Panc1 (cell line): ENCODE results near the gene RALGPS1. TPM values are rescaled to one million over a fixed set of nuclear protein-coding genes. Genes with fewer than 3 reads are reported as not detected.

Experiments
- ATAC-seq: fragments of 200-7000 bp; cut with Tn5 transposase; 2 replicates; pipeline ENCODE4 v1.9.1; 2020; ENCODE audit warnings: mild to moderate bottlenecking, moderate library complexity
- BruUV-seq: library from RNA; stranded (reverse); fragments of 400-500 nt; replicated peaks from 2 replicates; lab custom pipeline; 2021; lab: Mats Ljungman, UMichigan
- CTCF ChIA-PET: fragments of 300-600 bp; sonication (Branson Sonifier 250); formaldehyde crosslinking; loops from one replicate; lab custom pipeline; 2022; ENCODE audit warnings: antibody characterized with exemption; lab: Charles Lee
- POLR2A ChIA-PET: fragments of 300-600 bp; sonication (Branson Sonifier 250); formaldehyde crosslinking; loops from one replicate; lab custom pipeline; 2022; ENCODE audit warnings: antibody characterized with exemption; lab: Charles Lee
- DNase-seq: peaks from one replicate; pipeline ENCODE4 v3.0.0-alpha.2; 2010; ENCODE audit warnings: low read depth, low spot score
- H3K27ac ChIP-seq: 2 replicates; pipeline ENCODE4 v1.5.1; 2011; ENCODE audit warnings: mild to moderate bottlenecking, low read length, inconsistent platforms
- H3K27me3 ChIP-seq: fragments of 200-500 bp; sonication (Bioruptor generic); 2 replicates; pipeline ENCODE4 v1.6.0; 2014; ENCODE audit warnings: low read length, inconsistent platforms; ENCODE audit not compliant: control insufficient read depth, insufficient read depth
- H3K36me3 ChIP-seq: fragments of 200-500 bp; sonication (Bioruptor generic); 2 replicates; pipeline ENCODE4 v1.5.1; 2014; ENCODE audit warnings: inconsistent platforms, mild to moderate bottlenecking, low read length, moderate library complexity; ENCODE audit not compliant: control insufficient read depth, insufficient read depth
- H3K4me1 ChIP-seq: 2 replicates; pipeline ENCODE4 v1.5.1; 2011; ENCODE audit warnings: inconsistent platforms, mild to moderate bottlenecking, low read length, moderate library complexity; ENCODE audit not compliant: control insufficient read depth, insufficient read depth
- H3K4me3 ChIP-seq, 2 experiments: 2 replicates each; pipeline ENCODE4 v1.5.1; 2011 to 2012; ENCODE audit warnings: low read depth in 2 of 2, low read length in 2 of 2, mild to moderate bottlenecking in 2 of 2, inconsistent platforms in 1 of 2, moderate library complexity in 1 of 2
- H3K9me3 ChIP-seq: fragments of 200-500 bp; sonication (Bioruptor generic); 2 replicates; pipeline ENCODE4 v1.5.1; 2014; ENCODE audit warnings: low read depth, mild to moderate bottlenecking, inconsistent platforms, low read length, moderate library complexity; ENCODE audit not compliant: control insufficient read depth, insufficient read depth
- POLR2AphosphoS5 ChIP-seq: IDR thresholded peaks from 2 replicates; pipeline ENCODE4 v1.6.1; 2012; ENCODE audit warnings: mild to moderate bottlenecking, low read depth, low read length, moderate library complexity
- SIN3A ChIP-seq: IDR thresholded peaks from 2 replicates; pipeline ENCODE4 v1.6.1; 2012; ENCODE audit warnings: low read depth, mild to moderate bottlenecking, low read length, moderate library complexity, borderline replicate concordance; ENCODE audit not compliant: insufficient read depth
- TCF7L2 ChIP-seq: IDR thresholded peaks from 2 replicates; pipeline ENCODE4 v1.6.1; 2011; ENCODE audit warnings: mild to moderate bottlenecking, low read depth, low read length, inconsistent platforms
- in situ Hi-C: cut with HindIII; loops from 2 replicates; pipeline ENCODE4 v1.10.0; 2016; ENCODE audit warnings: low sequenced_read_pairs, low pct_unique_long_range_greater_than_20kb
- intact Hi-C: fragments of 100-400 bp; cut with micrococcal nuclease; formaldehyde crosslinking; loops from one replicate; pipeline ENCODE4 v1.10.0; 2022; ENCODE audit not compliant: unreplicated experiment
- total RNA-seq: library from RNA; stranded (reverse); gene quantifications from one replicate; pipeline ENCODE4 v1.2.1, GENCODE V29; 2021; ENCODE audit not compliant: unreplicated experiment
- TF ChIP-seq, protein P1 (sequence below): fragments of 450-650 bp; IDR thresholded peaks from 2 replicates; pipeline ENCODE4 v1.5.1; 2017; ENCODE audit warnings: mild to moderate bottlenecking
- TF ChIP-seq, protein P2 (sequence below), 2 experiments: IDR thresholded peaks; 2 replicates each; pipeline ENCODE4 v1.6.1; 2011 to 2012; ENCODE audit warnings: low read depth in 2 of 2, control low read depth in 1 of 2, low read length in 1 of 2, mild to moderate bottlenecking in 1 of 2, moderate library complexity in 1 of 2; ENCODE audit not compliant: insufficient read depth in 1 of 2

The RALGPS1 gene
- total RNA-seq, 1 experiment from 2014 or later, result 7.2 TPM

DNA sequence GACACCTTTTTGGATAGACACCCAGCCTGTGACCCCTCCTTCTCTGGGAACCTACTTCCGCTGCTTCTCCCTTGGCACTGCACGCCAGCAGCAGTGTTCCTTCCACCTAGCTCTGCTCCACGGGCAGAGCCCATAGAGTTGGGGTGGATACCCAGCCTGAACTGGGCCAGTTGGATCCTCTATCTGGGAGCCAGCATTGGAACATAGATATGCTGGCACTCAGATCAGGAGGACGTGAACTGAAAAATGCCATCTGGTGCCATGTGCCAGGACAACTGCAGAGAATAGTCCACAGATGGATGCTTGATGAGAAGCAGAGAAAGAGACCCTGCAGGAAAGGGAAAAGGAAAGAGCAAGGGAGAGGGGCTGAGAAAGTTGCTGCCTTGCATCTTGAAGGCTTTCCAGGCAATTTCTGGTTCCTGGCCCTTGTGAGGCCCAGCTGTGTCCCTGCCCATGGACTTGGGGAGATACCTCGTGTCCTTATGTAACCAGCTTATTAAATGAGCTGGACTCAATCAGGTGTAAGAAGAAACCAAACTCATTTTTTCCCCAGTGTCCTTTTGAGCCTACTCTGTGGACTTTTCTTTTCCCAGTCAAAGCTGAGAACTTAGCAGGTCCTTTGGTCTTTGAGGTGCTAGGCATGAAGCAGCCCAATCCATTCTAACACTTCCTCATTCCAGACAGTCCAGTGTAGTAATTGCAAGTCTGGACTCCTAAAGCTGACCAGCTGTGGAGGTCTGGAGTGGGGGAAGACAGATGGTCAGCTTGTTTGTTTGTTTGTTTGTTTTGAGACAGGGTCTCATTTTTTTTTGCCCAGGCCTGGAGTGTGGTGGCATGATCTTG lies 168.8 kb downstream of the RALGPS1 start:
- intact Hi-C loops, result no loop called here
- no peak for DNase-seq
- CTCF ChIA-PET, result no interaction called here
- BruUV-seq, result no TSS peak
- no peak for TF ChIP-seq SIN3A
- TF ChIP-seq TCF7L2, result no peak
- TF ChIP-seq, protein P1, sequence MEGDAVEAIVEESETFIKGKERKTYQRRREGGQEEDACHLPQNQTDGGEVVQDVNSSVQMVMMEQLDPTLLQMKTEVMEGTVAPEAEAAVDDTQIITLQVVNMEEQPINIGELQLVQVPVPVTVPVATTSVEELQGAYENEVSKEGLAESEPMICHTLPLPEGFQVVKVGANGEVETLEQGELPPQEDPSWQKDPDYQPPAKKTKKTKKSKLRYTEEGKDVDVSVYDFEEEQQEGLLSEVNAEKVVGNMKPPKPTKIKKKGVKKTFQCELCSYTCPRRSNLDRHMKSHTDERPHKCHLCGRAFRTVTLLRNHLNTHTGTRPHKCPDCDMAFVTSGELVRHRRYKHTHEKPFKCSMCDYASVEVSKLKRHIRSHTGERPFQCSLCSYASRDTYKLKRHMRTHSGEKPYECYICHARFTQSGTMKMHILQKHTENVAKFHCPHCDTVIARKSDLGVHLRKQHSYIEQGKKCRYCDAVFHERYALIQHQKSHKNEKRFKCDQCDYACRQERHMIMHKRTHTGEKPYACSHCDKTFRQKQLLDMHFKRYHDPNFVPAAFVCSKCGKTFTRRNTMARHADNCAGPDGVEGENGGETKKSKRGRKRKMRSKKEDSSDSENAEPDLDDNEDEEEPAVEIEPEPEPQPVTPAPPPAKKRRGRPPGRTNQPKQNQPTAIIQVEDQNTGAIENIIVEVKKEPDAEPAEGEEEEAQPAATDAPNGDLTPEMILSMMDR, result no peak
- TF ChIP-seq, protein P2, sequence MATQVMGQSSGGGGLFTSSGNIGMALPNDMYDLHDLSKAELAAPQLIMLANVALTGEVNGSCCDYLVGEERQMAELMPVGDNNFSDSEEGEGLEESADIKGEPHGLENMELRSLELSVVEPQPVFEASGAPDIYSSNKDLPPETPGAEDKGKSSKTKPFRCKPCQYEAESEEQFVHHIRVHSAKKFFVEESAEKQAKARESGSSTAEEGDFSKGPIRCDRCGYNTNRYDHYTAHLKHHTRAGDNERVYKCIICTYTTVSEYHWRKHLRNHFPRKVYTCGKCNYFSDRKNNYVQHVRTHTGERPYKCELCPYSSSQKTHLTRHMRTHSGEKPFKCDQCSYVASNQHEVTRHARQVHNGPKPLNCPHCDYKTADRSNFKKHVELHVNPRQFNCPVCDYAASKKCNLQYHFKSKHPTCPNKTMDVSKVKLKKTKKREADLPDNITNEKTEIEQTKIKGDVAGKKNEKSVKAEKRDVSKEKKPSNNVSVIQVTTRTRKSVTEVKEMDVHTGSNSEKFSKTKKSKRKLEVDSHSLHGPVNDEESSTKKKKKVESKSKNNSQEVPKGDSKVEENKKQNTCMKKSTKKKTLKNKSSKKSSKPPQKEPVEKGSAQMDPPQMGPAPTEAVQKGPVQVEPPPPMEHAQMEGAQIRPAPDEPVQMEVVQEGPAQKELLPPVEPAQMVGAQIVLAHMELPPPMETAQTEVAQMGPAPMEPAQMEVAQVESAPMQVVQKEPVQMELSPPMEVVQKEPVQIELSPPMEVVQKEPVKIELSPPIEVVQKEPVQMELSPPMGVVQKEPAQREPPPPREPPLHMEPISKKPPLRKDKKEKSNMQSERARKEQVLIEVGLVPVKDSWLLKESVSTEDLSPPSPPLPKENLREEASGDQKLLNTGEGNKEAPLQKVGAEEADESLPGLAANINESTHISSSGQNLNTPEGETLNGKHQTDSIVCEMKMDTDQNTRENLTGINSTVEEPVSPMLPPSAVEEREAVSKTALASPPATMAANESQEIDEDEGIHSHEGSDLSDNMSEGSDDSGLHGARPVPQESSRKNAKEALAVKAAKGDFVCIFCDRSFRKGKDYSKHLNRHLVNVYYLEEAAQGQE (IDR thresholded peaks at IDR 0.05; ENCODE audit: insufficient read depth in 1 of 2, low read depth in 2 of 2, low read length in 1 of 2), result no peak
- TF ChIP-seq POLR2AphosphoS5, result no peak
- no peak for ATAC-seq
- H3K36me3 ChIP-seq, result no peaks in the 10 kb centered on the region
- no peaks in the 10 kb centered on the region for H3K9me3 ChIP-seq
- POLR2A ChIA-PET, result interaction anchor here (0.6 kb wide), 1 partner anchor 114 kb away, joined by 3 read pairs; no protein-coding TSS in a partner anchor
- H3K4me3 ChIP-seq, result no peak overlapping the region
- H3K27ac ChIP-seq, result no peak overlapping the region
- no peaks in the 10 kb centered on the region for H3K27me3 ChIP-seq
- H3K4me1 ChIP-seq, result no peaks in the 10 kb centered on the region
- in situ Hi-C loops, result no loop called here

DNA sequence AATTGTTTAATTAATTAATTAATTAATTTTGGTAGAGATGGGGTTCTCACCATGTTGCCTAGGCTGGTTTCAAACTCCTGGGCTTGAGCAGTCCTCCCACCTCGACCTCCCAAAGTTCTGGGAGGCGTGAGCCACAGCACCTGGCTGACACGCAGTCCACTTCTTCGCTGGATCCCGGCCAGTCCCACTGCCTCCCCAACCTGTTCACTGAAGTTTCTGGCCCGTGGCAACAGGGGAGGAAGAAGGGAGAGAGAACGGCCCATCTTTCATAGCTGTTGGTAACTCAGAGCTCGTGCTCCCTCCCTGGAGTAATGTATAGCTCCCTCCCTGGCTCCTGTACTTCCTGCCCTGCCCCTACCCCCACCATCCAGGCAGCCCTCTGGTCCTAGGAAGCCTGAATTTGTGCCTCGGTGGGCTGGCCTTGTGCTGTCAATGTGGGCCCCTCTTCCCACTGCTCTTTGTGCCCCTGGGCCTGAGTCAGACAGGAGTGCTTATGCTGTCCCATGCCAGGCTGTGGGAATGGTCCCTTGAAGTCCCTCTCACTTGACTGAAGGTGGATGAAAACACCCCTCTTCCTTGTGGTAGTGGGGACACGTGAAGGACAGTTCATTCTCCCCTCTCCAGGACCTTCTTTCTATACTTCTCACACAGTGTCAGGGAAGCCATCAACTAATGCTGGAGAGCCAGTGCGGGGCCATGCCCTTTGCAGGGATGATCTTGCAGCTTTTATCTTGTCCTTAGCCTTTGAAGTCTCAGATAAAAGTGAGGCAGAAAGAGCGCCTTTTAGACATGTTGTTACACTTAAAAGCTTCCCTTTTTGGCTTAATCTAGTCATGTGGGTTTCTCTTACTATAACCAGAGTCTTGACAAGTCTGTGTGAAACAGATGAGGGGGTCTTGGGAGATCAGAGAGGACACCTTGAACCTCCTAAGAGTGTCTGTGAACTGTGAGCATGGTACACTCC lies 169.8 kb downstream of the RALGPS1 start:
- H3K9me3 ChIP-seq, result no peaks in the 10 kb centered on the region
- H3K4me1 ChIP-seq, result no peaks in the 10 kb centered on the region
- H3K36me3 ChIP-seq, result no peaks in the 10 kb centered on the region
- no peaks in the 10 kb centered on the region for H3K27me3 ChIP-seq
- H3K27ac ChIP-seq, result no peak overlapping the region
- BruUV-seq, result no TSS peak
- ChIA-PET CTCF (no interaction called here), POLR2A (interaction anchor here (0.6 kb wide), 1 partner anchor 113 kb away, joined by 3 read pairs; no protein-coding TSS in a partner anchor)
- H3K4me3 ChIP-seq, result no peak overlapping the region
- TF ChIP-seq, protein P2 (IDR thresholded peaks at IDR 0.05; ENCODE audit: insufficient read depth in 1 of 2, low read depth in 2 of 2, low read length in 1 of 2), result no peak
- TF ChIP-seq TCF7L2, result no peak
- no peak for TF ChIP-seq SIN3A
- TF ChIP-seq, protein P1, result no peak
- no peak for TF ChIP-seq POLR2AphosphoS5
- intact Hi-C loops (no loop called here), in situ Hi-C loops (no loop called here)
- no peak for ATAC-seq
- no peak for DNase-seq
